ENCODE data around the gene REN. TPM values are rescaled to one million over a fixed set of nuclear protein-coding genes. Genes with fewer than 3 reads are reported as not detected.
A peak's percentile ranks its signal among the peaks of the same experiment; 100 is the strongest.

The REN gene
- polyA plus RNA-seq, 1 experiment, result 0.99 TPM

DNA sequence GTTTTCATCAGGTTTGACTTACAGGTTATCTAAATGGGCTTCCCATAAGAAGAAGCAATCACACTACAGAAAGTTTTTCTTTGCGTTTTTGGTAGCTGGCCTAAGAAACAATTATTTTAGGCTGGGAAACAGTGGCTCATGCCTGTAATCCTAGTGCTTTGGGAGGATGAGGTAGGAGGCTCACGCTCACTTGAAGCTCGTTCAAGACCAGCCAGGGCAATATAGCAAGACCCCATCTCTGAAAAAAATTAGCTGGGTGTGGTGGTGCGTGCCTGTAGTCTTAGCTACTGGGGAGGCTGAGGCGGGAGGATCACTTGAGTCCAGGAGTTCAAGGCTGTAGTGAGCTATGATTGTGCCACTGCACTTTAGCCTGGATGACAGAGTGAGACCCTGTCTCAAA is 1.6 kb upstream of the REN start:
- no peak for DNase-seq (ENCODE audit: low read depth)
- POLR2A ChIA-PET, result no interaction called here
- H3K36me3 ChIP-seq (ENCODE audit: control insufficient read depth, insufficient read depth, low read length), result no peaks in the 10 kb centered on the region
- CTCF ChIA-PET, result interaction anchor here (0.8 to 8.1 kb wide), 10 partner anchors 10 to 297 kb away, joined by 3 to 240 read pairs (median 4); partner anchors contain the start of genes GOLT1A and KISS1
- TF ChIP-seq, protein P1, sequence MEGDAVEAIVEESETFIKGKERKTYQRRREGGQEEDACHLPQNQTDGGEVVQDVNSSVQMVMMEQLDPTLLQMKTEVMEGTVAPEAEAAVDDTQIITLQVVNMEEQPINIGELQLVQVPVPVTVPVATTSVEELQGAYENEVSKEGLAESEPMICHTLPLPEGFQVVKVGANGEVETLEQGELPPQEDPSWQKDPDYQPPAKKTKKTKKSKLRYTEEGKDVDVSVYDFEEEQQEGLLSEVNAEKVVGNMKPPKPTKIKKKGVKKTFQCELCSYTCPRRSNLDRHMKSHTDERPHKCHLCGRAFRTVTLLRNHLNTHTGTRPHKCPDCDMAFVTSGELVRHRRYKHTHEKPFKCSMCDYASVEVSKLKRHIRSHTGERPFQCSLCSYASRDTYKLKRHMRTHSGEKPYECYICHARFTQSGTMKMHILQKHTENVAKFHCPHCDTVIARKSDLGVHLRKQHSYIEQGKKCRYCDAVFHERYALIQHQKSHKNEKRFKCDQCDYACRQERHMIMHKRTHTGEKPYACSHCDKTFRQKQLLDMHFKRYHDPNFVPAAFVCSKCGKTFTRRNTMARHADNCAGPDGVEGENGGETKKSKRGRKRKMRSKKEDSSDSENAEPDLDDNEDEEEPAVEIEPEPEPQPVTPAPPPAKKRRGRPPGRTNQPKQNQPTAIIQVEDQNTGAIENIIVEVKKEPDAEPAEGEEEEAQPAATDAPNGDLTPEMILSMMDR (IDR thresholded peaks at IDR 0.05; ENCODE audit: insufficient read depth, low read depth, low read length), result no peak
- no peak overlapping the region for H3K4me3 ChIP-seq (ENCODE audit: low read depth, low read length)
- H3K27me3 ChIP-seq (ENCODE audit: control insufficient read depth, insufficient read depth, low read length), result no peaks in the 10 kb centered on the region

DNA sequence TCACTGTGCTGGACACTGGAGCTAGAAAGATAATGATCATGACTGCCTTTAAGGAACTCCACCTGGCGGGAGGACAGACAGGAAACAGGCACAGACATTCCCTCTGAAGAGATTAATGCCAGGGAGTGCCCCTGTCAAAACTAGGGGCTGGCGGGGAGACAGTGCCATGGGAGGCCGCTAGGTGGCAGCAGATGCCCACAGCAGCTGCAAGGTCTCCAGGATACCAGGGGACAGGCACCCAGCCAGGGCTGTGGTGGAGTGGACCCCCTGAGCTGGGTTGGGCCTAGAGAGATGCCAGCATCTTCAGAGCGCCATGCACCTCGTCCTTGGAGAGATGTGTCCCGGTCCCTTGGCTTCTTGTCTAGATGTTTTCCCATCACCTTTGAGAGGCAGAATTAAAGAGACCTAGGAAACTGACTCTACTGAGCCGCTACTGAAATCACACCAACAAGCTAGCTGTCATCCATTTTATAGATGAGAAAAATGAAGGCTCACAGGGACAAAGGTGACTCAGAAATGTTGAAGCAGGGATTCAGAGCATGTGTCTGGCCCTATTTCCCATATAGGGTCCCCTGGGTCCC is 3.6 kb downstream of the REN start:
- Histone ChIP-seq H3K36me3 (ENCODE audit: control insufficient read depth, insufficient read depth, low read length) (no peaks in the 10 kb centered on the region), H3K4me3 (ENCODE audit: low read depth, low read length) (no peak overlapping the region), H3K27me3 (ENCODE audit: control insufficient read depth, insufficient read depth, low read length) (no peaks in the 10 kb centered on the region)
- no peak for DNase-seq (ENCODE audit: low read depth)
- CTCF ChIA-PET, result interaction anchor here (0.7 to 8.1 kb wide), 34 partner anchors 9 to 302 kb away, joined by 3 to 240 read pairs (median 8); partner anchors contain the start of genes GOLT1A, KISS1, PLEKHA6 and SNRPE
- TF ChIP-seq, protein P1 (IDR thresholded peaks at IDR 0.05; ENCODE audit: insufficient read depth, low read depth, low read length), result peak; percentile 99
- POLR2A ChIA-PET, result no interaction called here

DNA sequence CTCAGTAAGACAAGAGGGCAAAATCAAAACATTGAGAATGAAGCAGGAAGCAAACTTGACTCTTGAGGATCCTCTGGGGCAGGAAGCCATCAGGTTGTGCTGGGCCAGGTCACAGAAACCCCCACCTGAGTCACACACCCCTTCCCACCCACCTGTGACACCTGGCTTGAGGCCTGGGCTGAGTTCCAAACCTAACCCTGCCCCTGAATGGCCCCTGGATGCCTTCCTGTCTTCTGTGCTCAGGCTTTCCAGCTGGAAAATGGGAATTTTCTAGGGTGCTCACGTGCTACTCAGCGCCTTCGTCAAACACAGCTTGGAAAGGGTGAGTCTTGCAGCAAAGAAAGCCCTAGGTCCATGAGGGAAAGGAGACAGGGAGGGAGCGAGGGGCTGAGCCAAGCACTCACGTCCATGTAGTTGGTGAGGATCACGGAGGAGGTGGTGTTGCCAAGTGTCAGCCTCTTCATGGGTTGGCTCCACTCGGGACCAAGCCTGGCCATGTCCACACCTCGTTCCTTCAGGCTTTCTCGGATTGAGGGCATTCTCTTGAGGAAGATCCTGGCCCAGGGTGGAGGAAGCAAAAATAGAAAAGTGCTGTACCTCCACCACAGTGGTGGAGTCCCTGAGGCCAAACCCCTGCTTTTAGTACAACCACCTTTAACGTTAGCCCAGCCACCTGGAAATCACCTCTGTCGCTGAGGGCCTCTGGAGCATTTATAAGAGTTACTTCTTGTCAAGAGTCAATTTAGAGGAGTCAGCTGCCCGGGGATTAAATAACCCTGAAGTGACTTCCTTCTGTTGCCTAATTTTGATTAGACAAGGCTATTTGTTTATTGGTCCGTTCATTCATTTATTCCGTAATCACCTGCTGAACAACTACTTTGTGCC is 4.3 kb downstream of the REN start:
- no peak for DNase-seq (ENCODE audit: low read depth)
- no peak overlapping the region for H3K4me3 ChIP-seq (ENCODE audit: low read depth, low read length)
- no peaks in the 10 kb centered on the region for H3K27me3 ChIP-seq (ENCODE audit: control insufficient read depth, insufficient read depth, low read length)
- ChIA-PET CTCF (interaction anchor here (0.6 to 8.1 kb wide), 32 partner anchors 8 to 301 kb away, joined by 3 to 240 read pairs (median 8); partner anchors contain the start of genes GOLT1A, KISS1, PLEKHA6 and SNRPE), POLR2A (no interaction called here)
- TF ChIP-seq, protein P1 (IDR thresholded peaks at IDR 0.05; ENCODE audit: insufficient read depth, low read depth, low read length), result no peak
- H3K36me3 ChIP-seq (ENCODE audit: control insufficient read depth, insufficient read depth, low read length), result no peaks in the 10 kb centered on the region

DNA sequence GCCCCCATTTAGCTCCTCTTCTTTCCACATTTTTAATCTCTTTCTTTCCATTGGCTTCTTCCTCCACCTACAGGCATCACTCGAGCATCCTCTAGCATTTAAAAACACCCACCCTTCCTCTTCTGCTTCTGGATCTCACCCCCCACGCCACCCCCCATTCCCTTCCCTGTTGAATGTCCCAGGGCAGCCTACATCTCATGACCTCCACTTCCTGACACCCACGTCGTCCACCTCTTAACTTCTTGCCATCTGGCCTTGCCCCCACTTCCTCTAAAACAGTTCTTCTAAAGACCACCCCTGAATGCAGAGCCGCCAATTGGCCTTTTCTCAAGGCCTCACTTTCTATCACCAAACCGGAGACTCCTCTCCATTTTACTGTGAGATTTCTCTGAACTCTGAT is 8.2 kb downstream of the REN start:
- no peak for DNase-seq (ENCODE audit: low read depth)
- ChIA-PET POLR2A (no interaction called here), CTCF (interaction anchor here (1.1 to 3.8 kb wide), 3 partner anchors 49 to 206 kb away, joined by 3 to 33 read pairs (median 4); partner anchors contain the start of gene GOLT1A)
- TF ChIP-seq, protein P1 (IDR thresholded peaks at IDR 0.05; ENCODE audit: insufficient read depth, low read depth, low read length), result no peak
- Histone ChIP-seq H3K27me3 (ENCODE audit: control insufficient read depth, insufficient read depth, low read length) (no peaks in the 10 kb centered on the region; the same call in 1 of the 2 replicates), H3K36me3 (ENCODE audit: control insufficient read depth, insufficient read depth, low read length) (no peaks in the 10 kb centered on the region), H3K4me3 (ENCODE audit: low read depth, low read length) (no peak overlapping the region)

DNA sequence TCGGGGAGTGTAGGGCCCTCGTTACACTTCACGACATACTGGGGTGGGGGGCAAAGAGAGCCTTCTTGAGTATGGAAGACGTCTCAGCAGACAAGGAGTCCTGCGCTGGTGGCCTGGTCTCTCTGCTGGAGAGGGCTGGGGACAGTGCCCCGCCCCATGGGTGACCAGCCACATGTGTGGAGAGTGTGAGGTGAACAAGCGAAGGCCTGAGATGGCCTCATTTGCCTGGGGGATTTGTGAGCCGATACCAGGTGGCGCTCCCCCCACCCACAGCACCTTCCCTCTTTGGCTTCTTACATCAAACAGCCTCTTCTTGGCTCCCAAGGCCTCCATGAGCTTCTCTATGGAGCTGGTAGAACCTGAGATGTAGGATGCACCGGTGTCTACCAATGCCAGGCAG is 10.3 kb downstream of the REN start:
- DNase-seq (ENCODE audit: low read depth), result no peak
- Histone ChIP-seq H3K27me3 (ENCODE audit: control insufficient read depth, insufficient read depth, low read length) (no peaks in the 10 kb centered on the region; the same call in 1 of the 2 replicates), H3K36me3 (ENCODE audit: control insufficient read depth, insufficient read depth, low read length) (no peaks in the 10 kb centered on the region), H3K4me3 (ENCODE audit: low read depth, low read length) (no peak overlapping the region)
- POLR2A ChIA-PET, result no interaction called here
- TF ChIP-seq, protein P1 (IDR thresholded peaks at IDR 0.05; ENCODE audit: insufficient read depth, low read depth, low read length), result no peak
- CTCF ChIA-PET, result interaction anchor here (0.8 to 5.1 kb wide), 2 partner anchors 51 to 207 kb away, joined by 3 to 33 read pairs; no protein-coding TSS in a partner anchor

Measured in BJ (cell line).